Osteoblast (primary cell): ENCODE results near the gene C11orf24. TPM values are rescaled to one million over a fixed set of nuclear protein-coding genes. Genes with fewer than 3 reads are reported as not detected.
"Not testable (repeated sequence)": the region's sequence is repeated elsewhere in the genome, so short reads cannot be mapped to it uniquely, and the experiment has no call there.

ENCODE experiments used
- DNase-seq: peaks from one replicate; pipeline ENCODE4 v3.0.0; 2011; ENCODE audit warnings: low spot score, mixed read lengths; ENCODE audit not compliant: insufficient read length; ENCODE audit errors: missing footprints
- H2AFZ ChIP-seq: 2 replicates; pipeline ENCODE4 v1.6.0; 2011; ENCODE audit warnings: mild to moderate bottlenecking, low read length
- H3K27ac ChIP-seq: 2 replicates; pipeline ENCODE4 v1.5.1; 2011; ENCODE audit warnings: mild to moderate bottlenecking, low read depth, low read length, moderate library complexity
- H3K27me3 ChIP-seq: 2 replicates; pipeline ENCODE4 v1.6.0; 2012; ENCODE audit warnings: mild to moderate bottlenecking, control low read depth, inconsistent platforms, low read length, moderate library complexity; ENCODE audit not compliant: insufficient read depth
- H3K36me3 ChIP-seq: 2 replicates; pipeline ENCODE4 v1.5.1; 2011; ENCODE audit warnings: mild to moderate bottlenecking, low read length, control low read depth, moderate library complexity; ENCODE audit not compliant: insufficient read depth
- H3K4me1 ChIP-seq: 2 replicates; pipeline ENCODE4 v1.5.1; 2011; ENCODE audit warnings: mild to moderate bottlenecking, low read length, control low read depth, moderate library complexity; ENCODE audit not compliant: insufficient read depth
- H3K4me2 ChIP-seq: 2 replicates; pipeline ENCODE4 v1.6.0; 2011; ENCODE audit warnings: mild to moderate bottlenecking, low read length; ENCODE audit not compliant: insufficient read depth
- H3K4me3 ChIP-seq: fragments of 200-600 bp; sonication (generic); 3 replicates; pipeline ENCODE4 v1.5.1; 2012; ENCODE audit warnings: mild to moderate bottlenecking, low read length, inconsistent platforms; ENCODE audit not compliant: insufficient read depth
- H3K79me2 ChIP-seq: 2 replicates; pipeline ENCODE4 v1.6.0; 2012; ENCODE audit warnings: mild to moderate bottlenecking, low read length, control low read depth, inconsistent platforms; ENCODE audit not compliant: insufficient read depth
- H3K9me3 ChIP-seq: 2 replicates; pipeline ENCODE4 v1.5.1; 2011; ENCODE audit warnings: low read depth, low read length, control low read depth
- H4K20me1 ChIP-seq: 2 replicates; pipeline ENCODE4 v1.6.0; 2012; ENCODE audit warnings: mild to moderate bottlenecking, low read length, control low read depth; ENCODE audit not compliant: insufficient read depth
- CTCF ChIP-seq: IDR thresholded peaks from 2 replicates; pipeline ENCODE4 v1.5.1; 2011; ENCODE audit warnings: mild to moderate bottlenecking, low read depth, low read length, moderate library complexity; ENCODE audit errors: extremely low read depth
- total RNA-seq: library from RNA; depleted of rRNA; stranded (reverse); fragments of >200 nt; gene quantifications from 2 replicates; pipeline ENCODE4 v1.2.3, GENCODE V29; 2012

Gene C11orf24
- total RNA-seq, 1 donor: 40.5 TPM

GRCh38 chr11:68254421-68254820 is 17.4 kb downstream of the C11orf24 start:
- Histone ChIP-seq H4K20me1 (no peaks in the 10 kb centered on the region), H3K9me3 (no peaks in the 10 kb centered on the region), H3K4me1 (peaks cover 19% of the 10 kb centered on the region), H3K36me3 (no peaks in the 10 kb centered on the region), H3K27me3 (no peaks in the 10 kb centered on the region), H3K4me2 (no peak overlapping the region), H3K27ac (no peak overlapping the region), H2AFZ (no peak overlapping the region), H3K79me2 (no peaks in the 10 kb centered on the region), H3K4me3 (no peak overlapping the region)
- no peak for TF ChIP-seq CTCF
- DNase-seq: peak; percentile 3

GRCh38 chr11:68251765-68252164 is 20.0 kb downstream of the C11orf24 start:
- no peak for DNase-seq
- Histone ChIP-seq H3K4me3 (no peak overlapping the region), H3K27me3 (no peaks in the 10 kb centered on the region), H3K79me2 (no peaks in the 10 kb centered on the region), H3K36me3 (no peaks in the 10 kb centered on the region), H4K20me1 (no peaks in the 10 kb centered on the region), H3K27ac (no peak overlapping the region), H3K9me3 (no peaks in the 10 kb centered on the region), H3K4me1 (peaks cover 9% of the 10 kb centered on the region), H3K4me2 (no peak overlapping the region), H2AFZ (no peak overlapping the region)
- no peak for TF ChIP-seq CTCF

GRCh38 chr11:68244912-68245311 is 26.9 kb downstream of the C11orf24 start:
- H2AFZ ChIP-seq, H3K9me3 ChIP-seq, H3K36me3 ChIP-seq, H3K4me3 ChIP-seq, H3K4me2 ChIP-seq, H3K27ac ChIP-seq, H3K27me3 ChIP-seq, H3K79me2 ChIP-seq, DNase-seq, H3K4me1 ChIP-seq, H4K20me1 ChIP-seq: not testable (repeated sequence)

- not testable (repeated sequence) for H4K20me1 ChIP-seq, H3K27me3 ChIP-seq, H3K27ac ChIP-seq, H3K4me3 ChIP-seq, H2AFZ ChIP-seq, H3K4me2 ChIP-seq, H3K9me3 ChIP-seq, DNase-seq, H3K79me2 ChIP-seq, H3K4me1 ChIP-seq, H3K36me3 ChIP-seq
Observed at GRCh38 chr11:68243847-68244246, 27.9 kb downstream of the C11orf24 start.

- no peak for TF ChIP-seq CTCF
- no peaks in the 10 kb centered on the region for H3K27me3 ChIP-seq
- no peak overlapping the region for H3K4me2 ChIP-seq
- no peaks in the 10 kb centered on the region for H3K79me2 ChIP-seq
- no peak for DNase-seq
- H3K4me3 ChIP-seq: no peak overlapping the region
- H4K20me1 ChIP-seq: no peaks in the 10 kb centered on the region
- H3K9me3 ChIP-seq: no peaks in the 10 kb centered on the region
- no peak overlapping the region for H2AFZ ChIP-seq
- no peaks in the 10 kb centered on the region for H3K36me3 ChIP-seq
- no peaks in the 10 kb centered on the region for H3K4me1 ChIP-seq
- H3K27ac ChIP-seq: no peak overlapping the region
Observed at GRCh38 chr11:68242616-68243015, 29.2 kb downstream of the C11orf24 start.
